ENCODE data around the gene ATXN7L1.

Gene ATXN7L1

DNA sequence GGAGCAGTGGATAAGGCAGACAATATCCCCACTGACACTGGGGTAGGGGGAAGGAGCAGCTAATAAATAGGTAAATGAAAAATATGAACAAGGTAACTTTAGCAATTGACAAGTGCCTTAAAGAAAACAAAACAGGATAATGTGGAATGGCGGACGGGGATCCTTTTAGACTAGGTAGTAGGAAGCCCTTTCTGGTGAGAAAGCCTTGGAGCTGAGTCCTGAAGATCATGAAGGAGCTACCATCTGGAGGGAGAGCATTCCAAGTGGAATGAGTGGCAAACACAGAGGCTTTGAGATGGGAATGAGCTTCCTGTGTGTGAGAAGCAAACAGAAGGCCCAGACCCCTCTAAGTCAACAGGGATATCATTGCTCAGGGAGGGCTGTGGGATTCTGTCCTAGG, 16.0 kb upstream of the ATXN7L1 start (continued):
- no peak for TF ChIP-seq ZNF792 (tag by site-specific recombination; IDR thresholded peaks at IDR 0.05)
- no peak for TF ChIP-seq ZFP41 (tag by site-specific recombination; IDR thresholded peaks at IDR 0.05; ENCODE audit: borderline replicate concordance)
- TF ChIP-seq KLF16 (tag by site-specific recombination; IDR thresholded peaks at IDR 0.05) = no peak
- TF ChIP-seq ZFP3 (tag by site-specific recombination; IDR thresholded peaks at IDR 0.05; ENCODE audit: low read depth) = no peak
- no peak for TF ChIP-seq ZNF23 (tag by site-specific recombination; IDR thresholded peaks at IDR 0.05; ENCODE audit: borderline replicate concordance)

DNA sequence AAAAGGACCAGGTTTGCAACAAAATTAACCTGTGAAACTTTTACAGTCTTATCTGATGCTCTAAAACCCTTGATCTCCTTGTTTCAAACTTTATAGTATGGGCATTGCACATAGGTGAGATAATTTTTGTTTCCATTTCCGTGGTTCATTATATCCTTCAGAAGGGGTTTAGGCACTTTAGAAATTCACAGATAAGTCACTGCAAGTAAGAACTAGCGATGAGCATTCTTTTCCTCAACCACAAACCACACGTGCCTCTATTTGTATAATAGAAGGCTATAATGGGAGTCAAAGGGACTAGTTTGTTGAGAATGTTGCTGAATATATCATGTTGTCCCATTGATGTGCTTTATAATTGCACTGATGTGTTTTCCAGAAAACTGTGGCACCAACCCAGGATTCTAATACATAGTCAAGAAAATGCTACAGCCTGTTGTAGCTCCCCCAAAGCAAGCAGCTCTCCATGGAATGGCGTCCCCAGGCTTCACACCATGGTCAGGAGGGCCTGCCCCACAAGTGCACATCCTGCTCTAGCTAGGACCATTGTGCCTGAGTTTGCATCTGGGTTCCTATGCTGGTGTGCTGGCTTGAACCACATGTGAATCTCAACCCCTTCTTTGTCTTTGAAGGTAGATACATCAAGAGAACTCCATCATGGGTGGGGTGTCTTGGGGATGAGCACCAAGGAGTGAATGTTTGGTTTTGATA, 14.0 kb upstream of the ATXN7L1 start:
- ChIA-PET CTCF (interaction anchor here (0.7 kb wide), 1 partner anchor 12 kb away, joined by 3 read pairs; no protein-coding TSS in a partner anchor), POLR2A (no interaction called here)
- peaks cover 7% of the 10 kb centered on the region for H3K4me1 ChIP-seq (ENCODE audit: control insufficient read depth, insufficient read depth, low read length)
- H3K4me3 ChIP-seq (ENCODE audit: low read depth, low read length) = no peak overlapping the region
- no peaks in the 10 kb centered on the region for H3K9me3 ChIP-seq (ENCODE audit: control insufficient read depth, insufficient read depth, low read depth, low read length)
- H3K27ac ChIP-seq (ENCODE audit: extremely low read depth, low read depth, low read length) = no peak overlapping the region
- TF ChIP-seq, protein P1, sequence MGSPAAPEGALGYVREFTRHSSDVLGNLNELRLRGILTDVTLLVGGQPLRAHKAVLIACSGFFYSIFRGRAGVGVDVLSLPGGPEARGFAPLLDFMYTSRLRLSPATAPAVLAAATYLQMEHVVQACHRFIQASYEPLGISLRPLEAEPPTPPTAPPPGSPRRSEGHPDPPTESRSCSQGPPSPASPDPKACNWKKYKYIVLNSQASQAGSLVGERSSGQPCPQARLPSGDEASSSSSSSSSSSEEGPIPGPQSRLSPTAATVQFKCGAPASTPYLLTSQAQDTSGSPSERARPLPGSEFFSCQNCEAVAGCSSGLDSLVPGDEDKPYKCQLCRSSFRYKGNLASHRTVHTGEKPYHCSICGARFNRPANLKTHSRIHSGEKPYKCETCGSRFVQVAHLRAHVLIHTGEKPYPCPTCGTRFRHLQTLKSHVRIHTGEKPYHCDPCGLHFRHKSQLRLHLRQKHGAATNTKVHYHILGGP (tag by site-specific recombination; IDR thresholded peaks at IDR 0.05) = no peak
- no peak for TF ChIP-seq ZNF548 (tag by site-specific recombination; IDR thresholded peaks at IDR 0.05)
- no peak for TF ChIP-seq ZNF391 (tag by site-specific recombination; IDR thresholded peaks at IDR 0.05; ENCODE audit: borderline replicate concordance, low read depth)
- no peak for TF ChIP-seq ZNF239 (tag by site-specific recombination; IDR thresholded peaks at IDR 0.05)
- no peak for TF ChIP-seq ZNF37A (tag by site-specific recombination; IDR thresholded peaks at IDR 0.05)
- no peak for TF ChIP-seq ZNF623 (tag by site-specific recombination; IDR thresholded peaks at IDR 0.05)
- TF ChIP-seq ZNF707 (tag by site-specific recombination; IDR thresholded peaks at IDR 0.05) = no peak
- TF ChIP-seq ZNF248 (tag by site-specific recombination; IDR thresholded peaks at IDR 0.05) = no peak
- no peak for TF ChIP-seq ZNF121 (tag by site-specific recombination; IDR thresholded peaks at IDR 0.05)
- TF ChIP-seq ZNF571 (tag by site-specific recombination; IDR thresholded peaks at IDR 0.05) = no peak
- TF ChIP-seq HOXC10 (CRISPR knock-in tag; IDR thresholded peaks at IDR 0.05) = no peak
- TF ChIP-seq ZNF433 (tag by site-specific recombination; IDR thresholded peaks at IDR 0.05; ENCODE audit: low read depth) = no peak
- no peak for TF ChIP-seq ZNF654 (tag by site-specific recombination; IDR thresholded peaks at IDR 0.05; ENCODE audit: low read depth)
- no peak for TF ChIP-seq FEZF1 (tag by site-specific recombination; IDR thresholded peaks at IDR 0.05)
- TF ChIP-seq TRIM28 (IDR thresholded peaks at IDR 0.05; ENCODE audit: borderline replicate concordance, low read length) = no peak
- no peaks in the 10 kb centered on the region for H3K36me3 ChIP-seq (ENCODE audit: control insufficient read depth in 2 of 2, insufficient read depth in 1 of 2, low read length in 2 of 2)

DNA sequence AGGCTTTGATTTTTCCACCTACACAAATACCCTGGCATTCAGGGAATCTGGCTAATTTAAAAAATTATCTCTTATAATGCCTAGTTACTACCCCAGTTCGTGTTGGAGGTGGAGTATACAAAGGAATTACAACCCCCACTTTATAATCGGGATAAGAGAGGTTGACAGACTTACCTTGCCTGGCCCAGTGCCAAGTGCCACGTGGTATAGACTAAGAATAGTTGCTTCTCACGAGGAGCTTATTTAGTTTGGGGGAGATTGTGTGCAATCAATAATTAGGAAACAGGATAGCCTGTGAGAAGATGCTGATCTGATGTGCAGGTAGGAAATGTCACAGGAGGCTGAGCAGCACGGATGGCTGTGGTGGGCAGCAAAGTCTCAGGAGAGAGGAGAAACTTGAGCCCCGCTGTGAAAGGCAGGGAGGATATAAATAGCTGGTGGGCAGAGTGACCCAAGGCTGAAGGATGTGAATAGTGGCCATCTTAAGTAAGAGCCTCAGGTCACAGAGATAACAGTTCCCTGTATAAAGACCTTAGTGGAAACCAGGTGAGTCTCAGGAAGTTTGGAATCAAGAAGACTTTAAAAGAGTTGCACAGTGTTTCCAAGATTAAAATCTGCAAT, 11.3 kb upstream of the ATXN7L1 start:
- Histone ChIP-seq H3K4me3 (ENCODE audit: low read depth, low read length) (no peak overlapping the region), H3K27ac (ENCODE audit: extremely low read depth, low read depth, low read length) (no peak overlapping the region)
- TF ChIP-seq EGR2 (tag by site-specific recombination; IDR thresholded peaks at IDR 0.05; ENCODE audit: low read depth) (0 out of 2 replicates have a peak, but pooled peaks have one; percentile 11), ZFHX2 (tag by site-specific recombination; conservative IDR thresholded peaks at IDR 0.05) (0 out of 2 replicates have a peak, but pooled peaks have one; percentile 15), ZNF350 (tag by site-specific recombination; IDR thresholded peaks at IDR 0.05) (peak; percentile 40; the same call in 1 of the 2 replicates)
- TF ChIP-seq, protein P1 (tag by site-specific recombination; IDR thresholded peaks at IDR 0.05) = peak; percentile 15; the same call in 1 of the 2 replicates
- TF ChIP-seq, protein P2, sequence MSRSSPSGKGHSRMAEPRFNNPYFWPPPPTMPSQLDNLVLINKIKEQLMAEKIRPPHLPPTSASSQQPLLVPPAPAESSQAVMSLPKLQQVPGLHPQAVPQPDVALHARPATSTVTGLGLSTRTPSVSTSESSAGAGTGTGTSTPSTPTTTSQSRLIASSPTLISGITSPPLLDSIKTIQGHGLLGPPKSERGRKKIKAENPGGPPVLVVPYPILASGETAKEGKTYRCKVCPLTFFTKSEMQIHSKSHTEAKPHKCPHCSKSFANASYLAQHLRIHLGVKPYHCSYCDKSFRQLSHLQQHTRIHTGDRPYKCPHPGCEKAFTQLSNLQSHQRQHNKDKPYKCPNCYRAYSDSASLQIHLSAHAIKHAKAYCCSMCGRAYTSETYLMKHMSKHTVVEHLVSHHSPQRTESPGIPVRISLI (tag by site-specific recombination; IDR thresholded peaks at IDR 0.05) = no peak

More for the DNA sequence above, 11.3 kb upstream of the ATXN7L1 start:
- ChIA-PET CTCF (interaction anchor here (1.2 to 2.7 kb wide), 4 partner anchors 10 to 127 kb away, joined by 4 to 19 read pairs (median 5); no protein-coding TSS in a partner anchor), POLR2A (interaction anchor here (1.2 kb wide), 1 partner anchor 10 kb away, joined by 4 read pairs; no protein-coding TSS in a partner anchor)
- H3K4me1 ChIP-seq (ENCODE audit: control insufficient read depth, insufficient read depth, low read length) = peaks cover 7% of the 10 kb centered on the region
- H3K9me3 ChIP-seq (ENCODE audit: control insufficient read depth, insufficient read depth, low read depth, low read length) = no peaks in the 10 kb centered on the region
- no peaks in the 10 kb centered on the region for H3K36me3 ChIP-seq (ENCODE audit: control insufficient read depth in 2 of 2, insufficient read depth in 1 of 2, low read length in 2 of 2)

Measured in HEK293 (cell line).